ENCODE measurements around the gene PPA1.

The PPA1 gene

DNA sequence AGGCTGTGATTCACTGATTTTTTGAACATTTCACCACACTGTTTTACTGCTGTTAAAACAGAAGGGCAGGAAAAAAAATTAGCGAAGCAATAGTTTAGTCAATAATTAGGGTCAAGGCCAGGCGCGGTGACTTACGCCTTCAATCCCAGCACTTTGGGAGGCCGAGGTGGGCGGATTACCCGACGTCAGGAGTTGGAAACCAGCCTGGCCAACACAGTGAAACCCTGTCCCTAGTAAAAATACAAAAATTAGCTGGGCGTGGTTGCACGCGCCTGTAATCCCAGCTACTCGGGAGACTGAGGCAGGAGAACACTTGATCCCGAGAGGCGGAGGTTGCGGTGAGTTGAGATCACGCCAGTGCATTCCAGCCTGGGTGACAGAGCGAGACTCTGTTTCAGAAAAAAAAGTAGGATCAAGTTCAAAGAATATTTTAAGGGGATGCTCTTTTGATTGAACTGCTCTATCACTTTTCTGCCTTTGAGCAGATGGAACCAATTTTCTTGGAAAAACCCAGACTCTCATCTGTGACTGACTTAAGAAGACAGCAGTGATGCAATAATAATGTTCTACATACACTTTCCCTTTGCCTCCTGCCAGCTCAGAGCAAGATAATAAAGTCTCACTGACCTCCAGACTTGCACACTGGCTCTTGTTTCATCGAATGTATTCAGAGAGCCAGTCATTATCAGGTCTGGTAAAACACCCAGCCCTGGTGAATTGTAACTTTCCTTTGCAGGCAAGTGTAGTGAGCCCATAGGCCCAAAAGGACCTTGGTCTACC is 1.6 kb upstream of the PPA1 start:
- Histone ChIP-seq H2AFZ (ENCODE audit: low read depth, low read length, severe bottlenecking) (peak overlapping the region; percentile 68), H3K4me2 (ENCODE audit: low read depth, low read length, poor library complexity, severe bottlenecking) (peak overlapping the region; percentile 69), H3K9me2 (replicated peaks; ENCODE audit: insufficient read depth, low read length) (no peaks in the 10 kb centered on the region), H3K4me3 (ENCODE audit: insufficient read depth, low read length, poor library complexity, severe bottlenecking) (no peak overlapping the region), H3K9ac (ENCODE audit: low read length) (no peak overlapping the region), H3K9me3 (ENCODE audit: insufficient read depth, low read length) (no peaks in the 10 kb centered on the region), H3K79me2 (ENCODE audit: insufficient read depth, low read length) (peaks cover 33% of the 10 kb centered on the region), H3K27me3 (ENCODE audit: low read length) (no peaks in the 10 kb centered on the region), H3K36me3 (ENCODE audit: low read length) (no peaks in the 10 kb centered on the region), H3F3A (ENCODE audit: insufficient read depth) (peaks cover 10% of the 10 kb centered on the region; the same call in 1 of the 2 replicates), H4K20me1 (ENCODE audit: low read depth, low read length) (no peaks in the 10 kb centered on the region), H3K27ac (ENCODE audit: low read depth, low read length) (no peak overlapping the region)
- no peak for TF ChIP-seq EZH2phosphoT487 (conservative IDR thresholded peaks at IDR 0.05; ENCODE audit: low read length)
- TF ChIP-seq, protein P1, sequence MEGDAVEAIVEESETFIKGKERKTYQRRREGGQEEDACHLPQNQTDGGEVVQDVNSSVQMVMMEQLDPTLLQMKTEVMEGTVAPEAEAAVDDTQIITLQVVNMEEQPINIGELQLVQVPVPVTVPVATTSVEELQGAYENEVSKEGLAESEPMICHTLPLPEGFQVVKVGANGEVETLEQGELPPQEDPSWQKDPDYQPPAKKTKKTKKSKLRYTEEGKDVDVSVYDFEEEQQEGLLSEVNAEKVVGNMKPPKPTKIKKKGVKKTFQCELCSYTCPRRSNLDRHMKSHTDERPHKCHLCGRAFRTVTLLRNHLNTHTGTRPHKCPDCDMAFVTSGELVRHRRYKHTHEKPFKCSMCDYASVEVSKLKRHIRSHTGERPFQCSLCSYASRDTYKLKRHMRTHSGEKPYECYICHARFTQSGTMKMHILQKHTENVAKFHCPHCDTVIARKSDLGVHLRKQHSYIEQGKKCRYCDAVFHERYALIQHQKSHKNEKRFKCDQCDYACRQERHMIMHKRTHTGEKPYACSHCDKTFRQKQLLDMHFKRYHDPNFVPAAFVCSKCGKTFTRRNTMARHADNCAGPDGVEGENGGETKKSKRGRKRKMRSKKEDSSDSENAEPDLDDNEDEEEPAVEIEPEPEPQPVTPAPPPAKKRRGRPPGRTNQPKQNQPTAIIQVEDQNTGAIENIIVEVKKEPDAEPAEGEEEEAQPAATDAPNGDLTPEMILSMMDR (IDR thresholded peaks at IDR 0.05; ENCODE audit: insufficient read depth, low read length, poor library complexity, severe bottlenecking) = no peak

DNA sequence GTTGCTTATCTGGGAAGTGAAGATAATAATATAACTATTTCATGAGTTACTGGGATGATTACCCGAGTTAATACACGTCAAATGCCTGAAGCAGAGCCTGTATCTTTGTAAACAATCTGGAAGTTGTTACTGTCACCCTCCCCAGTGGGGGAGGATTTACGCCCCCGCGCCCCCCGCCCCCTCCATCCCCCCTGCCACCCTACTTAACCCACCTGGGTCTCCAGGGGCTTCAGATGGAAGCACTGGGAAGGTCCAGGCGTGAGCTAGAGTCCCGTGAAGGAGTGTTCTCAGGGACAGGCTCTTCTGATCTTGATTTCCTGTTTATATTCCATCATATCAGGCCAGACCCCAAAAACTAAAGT is 691 bp upstream of the PPA1 start:
- H3K9me2 ChIP-seq (replicated peaks; ENCODE audit: insufficient read depth, low read length) = no peaks in the 10 kb centered on the region
- H3K36me3 ChIP-seq (ENCODE audit: low read length) = peaks cover 8% of the 10 kb centered on the region
- peak overlapping the region; percentile 51 for H3K27ac ChIP-seq (ENCODE audit: low read depth, low read length)
- no peaks in the 10 kb centered on the region for H3K27me3 ChIP-seq (ENCODE audit: low read length)
- peaks cover 10% of the 10 kb centered on the region; the same call in 1 of the 2 replicates for H3F3A ChIP-seq (ENCODE audit: insufficient read depth)
- H3K4me2 ChIP-seq (ENCODE audit: low read depth, low read length, poor library complexity, severe bottlenecking) = peak overlapping the region; percentile 69
- H3K9ac ChIP-seq (ENCODE audit: low read length) = peak overlapping the region; percentile 97
- peak overlapping the region; percentile 70 for H2AFZ ChIP-seq (ENCODE audit: low read depth, low read length, severe bottlenecking)
- no peaks in the 10 kb centered on the region for H3K9me3 ChIP-seq (ENCODE audit: insufficient read depth, low read length)
- peaks cover 42% of the 10 kb centered on the region for H3K79me2 ChIP-seq (ENCODE audit: insufficient read depth, low read length)
- H4K20me1 ChIP-seq (ENCODE audit: low read depth, low read length) = no peaks in the 10 kb centered on the region
- H3K4me3 ChIP-seq (ENCODE audit: insufficient read depth, low read length, poor library complexity, severe bottlenecking) = peak overlapping the region; percentile 54
- TF ChIP-seq EZH2phosphoT487 (conservative IDR thresholded peaks at IDR 0.05; ENCODE audit: low read length) = no peak

- H2AFZ ChIP-seq (ENCODE audit: low read depth, low read length, severe bottlenecking) = peak overlapping the region; percentile 45
- H3K27ac ChIP-seq (ENCODE audit: low read depth, low read length) = peak overlapping the region; percentile 49
- no peaks in the 10 kb centered on the region for H3K9me2 ChIP-seq (replicated peaks; ENCODE audit: insufficient read depth, low read length)
- H3K36me3 ChIP-seq (ENCODE audit: low read length) = peaks cover 17% of the 10 kb centered on the region
- peak overlapping the region; percentile 97 for H3K9ac ChIP-seq (ENCODE audit: low read length)
- peaks cover 53% of the 10 kb centered on the region for H3K79me2 ChIP-seq (ENCODE audit: insufficient read depth, low read length)
- no peaks in the 10 kb centered on the region for H3K27me3 ChIP-seq (ENCODE audit: low read length)
- peaks cover 10% of the 10 kb centered on the region; the same call in 1 of the 2 replicates for H3F3A ChIP-seq (ENCODE audit: insufficient read depth)
- H3K4me3 ChIP-seq (ENCODE audit: insufficient read depth, low read length, poor library complexity, severe bottlenecking) = peak overlapping the region; percentile 92
- H3K4me2 ChIP-seq (ENCODE audit: low read depth, low read length, poor library complexity, severe bottlenecking) = peak overlapping the region; percentile 89
- no peaks in the 10 kb centered on the region; the same call in 1 of the 2 replicates for H4K20me1 ChIP-seq (ENCODE audit: low read depth, low read length)
- H3K9me3 ChIP-seq (ENCODE audit: insufficient read depth, low read length) = no peaks in the 10 kb centered on the region
- TF ChIP-seq, protein P1 (IDR thresholded peaks at IDR 0.05; ENCODE audit: insufficient read depth, low read length, poor library complexity, severe bottlenecking) = no peak
- TF ChIP-seq EZH2phosphoT487 (conservative IDR thresholded peaks at IDR 0.05; ENCODE audit: low read length) = no peak
Measured at GRCh38 chr10:70232859-70233108, 445 bp downstream of the PPA1 start.

DNA sequence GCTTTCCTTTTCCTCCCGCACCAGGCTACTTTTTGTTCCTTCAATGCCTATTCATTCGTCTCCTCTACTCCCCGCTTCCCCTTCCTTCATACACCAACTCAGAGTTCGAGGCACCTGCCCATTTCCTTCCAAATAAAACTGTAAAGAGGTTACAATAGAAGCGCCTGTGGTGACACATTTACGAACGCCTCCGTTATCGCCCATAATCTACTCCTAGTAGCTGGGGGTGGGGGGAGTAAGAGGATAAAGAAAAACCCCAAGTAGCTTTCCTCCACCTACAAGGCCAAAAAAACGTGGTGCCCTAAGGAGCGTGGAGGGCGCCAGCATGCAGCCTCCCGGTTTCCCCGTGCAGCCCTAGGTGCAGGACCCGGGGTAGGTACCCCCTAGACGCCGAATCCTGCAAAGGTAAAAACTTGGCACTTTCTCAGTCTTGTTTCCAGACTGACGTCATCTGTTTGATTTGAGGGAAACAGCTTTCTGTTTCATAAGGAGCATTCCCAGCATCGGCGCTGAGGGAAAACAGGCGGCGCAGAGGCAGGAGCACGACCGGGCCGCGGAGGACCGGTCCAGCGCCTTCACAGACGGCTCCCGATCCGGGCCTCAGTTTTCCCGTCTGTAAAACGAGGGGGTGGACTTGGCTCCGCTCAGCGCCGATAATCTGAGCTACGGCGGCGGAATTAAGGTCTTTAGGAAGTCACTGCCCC is 922 bp downstream of the PPA1 start:
- Histone ChIP-seq H3K4me2 (ENCODE audit: low read depth, low read length, poor library complexity, severe bottlenecking) (peak overlapping the region; percentile 89), H3K79me2 (ENCODE audit: insufficient read depth, low read length) (peaks cover 58% of the 10 kb centered on the region), H2AFZ (ENCODE audit: low read depth, low read length, severe bottlenecking) (peak overlapping the region; percentile 45), H3K36me3 (ENCODE audit: low read length) (peaks cover 17% of the 10 kb centered on the region), H3K9me2 (replicated peaks; ENCODE audit: insufficient read depth, low read length) (no peaks in the 10 kb centered on the region), H3K4me3 (ENCODE audit: insufficient read depth, low read length, poor library complexity, severe bottlenecking) (peak overlapping the region; percentile 92), H3F3A (ENCODE audit: insufficient read depth) (peaks cover 10% of the 10 kb centered on the region; the same call in 1 of the 2 replicates), H3K27ac (ENCODE audit: low read depth, low read length) (peak overlapping the region; percentile 49; the same call in 1 of the 2 replicates), H3K9me3 (ENCODE audit: insufficient read depth, low read length) (no peaks in the 10 kb centered on the region), H4K20me1 (ENCODE audit: low read depth, low read length) (no peaks in the 10 kb centered on the region; the same call in 1 of the 2 replicates), H3K9ac (ENCODE audit: low read length) (peak overlapping the region; percentile 97), H3K27me3 (ENCODE audit: low read length) (no peaks in the 10 kb centered on the region)
- TF ChIP-seq, protein P1 (IDR thresholded peaks at IDR 0.05; ENCODE audit: insufficient read depth, low read length, poor library complexity, severe bottlenecking) = no peak
- no peak for TF ChIP-seq EZH2phosphoT487 (conservative IDR thresholded peaks at IDR 0.05; ENCODE audit: low read length)
